Measurements from ENCODE around the gene RHBDL1.

The RHBDL1 gene

DNA sequence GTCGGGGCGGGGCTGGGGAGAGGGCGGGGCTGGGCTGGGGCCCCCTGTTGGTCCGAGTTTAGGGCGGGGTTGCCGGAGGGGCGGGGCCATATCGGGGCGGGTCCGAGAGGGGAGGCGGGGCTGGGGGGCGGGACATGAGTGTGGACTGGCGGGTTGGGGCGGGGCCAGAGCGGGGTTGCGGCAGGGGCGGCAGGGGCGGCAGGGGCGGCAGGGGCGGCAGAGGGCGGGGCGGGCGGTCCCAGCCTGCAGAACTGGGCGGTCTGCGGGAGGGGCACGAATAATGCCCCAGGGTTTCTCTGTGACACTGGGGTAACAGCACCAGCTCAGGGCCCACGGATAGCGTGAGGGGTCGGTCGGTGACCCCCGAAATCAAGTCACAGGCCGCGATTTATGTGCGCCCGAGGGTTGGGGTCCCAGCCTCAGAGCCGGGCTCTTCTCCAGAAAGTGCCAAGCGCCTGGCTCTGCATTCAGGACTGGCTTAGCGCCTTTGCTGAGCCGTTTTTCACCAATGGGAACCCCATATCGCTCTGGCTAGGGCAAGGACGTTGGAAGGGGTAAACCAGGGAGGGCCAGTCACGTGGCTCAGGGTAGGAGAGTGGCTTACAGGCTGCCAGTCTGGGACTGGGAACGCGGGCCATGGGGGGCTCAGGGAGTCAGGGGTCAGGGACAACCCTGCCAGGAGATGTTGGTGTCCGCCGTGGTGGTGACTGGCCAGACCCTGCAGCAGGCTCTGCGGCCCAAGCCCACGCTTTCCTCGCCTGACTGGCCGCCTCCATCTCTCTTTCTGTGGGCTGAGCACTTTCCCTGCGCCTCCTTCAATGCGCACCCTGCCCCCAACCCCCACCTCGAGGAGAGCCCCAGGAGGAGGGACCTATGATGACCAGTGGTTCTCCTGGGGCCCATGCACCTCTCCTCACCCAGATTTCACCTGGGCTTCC lies 38.1 kb upstream of the RHBDL1 start:
- no peak for DNase-seq

GRCh38 chr16:638034-638543 lies 37.4 kb upstream of the RHBDL1 start:
- no peak for DNase-seq

DNA sequence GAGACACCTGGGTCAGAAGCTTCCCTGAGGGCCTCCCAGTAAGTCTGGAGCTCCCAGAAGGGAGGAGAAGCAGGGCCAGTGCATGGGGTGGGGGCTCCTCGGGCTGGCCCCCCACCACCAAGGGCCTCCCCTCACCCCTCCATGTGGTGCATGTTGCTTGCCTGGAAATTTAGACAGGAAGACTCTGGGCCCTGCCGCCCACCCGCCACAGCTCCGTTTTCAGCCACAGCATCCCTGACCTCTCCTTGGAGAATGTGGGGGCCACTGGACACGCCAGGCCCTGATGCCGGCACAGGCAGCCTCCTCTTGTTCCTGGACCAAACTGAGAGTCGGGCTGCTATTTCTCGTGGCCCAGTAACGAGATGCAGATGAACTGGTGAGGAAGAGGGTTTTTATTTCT lies 36.6 kb upstream of the RHBDL1 start:
- no peak for DNase-seq

DNA sequence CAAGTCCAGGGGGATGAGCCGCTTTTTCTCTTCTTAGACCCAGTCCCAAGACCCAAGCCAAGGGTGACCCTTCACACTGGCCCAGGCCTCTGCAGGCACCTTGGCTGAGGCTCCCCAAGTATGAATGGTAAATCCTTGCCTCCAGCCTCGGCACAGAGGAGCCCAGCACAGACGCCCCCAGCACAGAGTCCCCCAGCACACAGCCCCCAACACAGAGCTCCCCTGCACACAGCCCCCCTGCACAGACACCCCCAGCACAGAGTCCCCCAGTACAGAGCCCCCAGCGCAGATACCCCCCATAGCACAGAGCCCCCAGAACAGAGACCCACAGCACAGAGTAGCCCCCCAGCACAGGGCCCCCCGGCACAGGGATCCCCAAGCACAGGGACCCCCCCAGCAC lies 34.9 kb upstream of the RHBDL1 start:
- DNase-seq, result no peak

DNA sequence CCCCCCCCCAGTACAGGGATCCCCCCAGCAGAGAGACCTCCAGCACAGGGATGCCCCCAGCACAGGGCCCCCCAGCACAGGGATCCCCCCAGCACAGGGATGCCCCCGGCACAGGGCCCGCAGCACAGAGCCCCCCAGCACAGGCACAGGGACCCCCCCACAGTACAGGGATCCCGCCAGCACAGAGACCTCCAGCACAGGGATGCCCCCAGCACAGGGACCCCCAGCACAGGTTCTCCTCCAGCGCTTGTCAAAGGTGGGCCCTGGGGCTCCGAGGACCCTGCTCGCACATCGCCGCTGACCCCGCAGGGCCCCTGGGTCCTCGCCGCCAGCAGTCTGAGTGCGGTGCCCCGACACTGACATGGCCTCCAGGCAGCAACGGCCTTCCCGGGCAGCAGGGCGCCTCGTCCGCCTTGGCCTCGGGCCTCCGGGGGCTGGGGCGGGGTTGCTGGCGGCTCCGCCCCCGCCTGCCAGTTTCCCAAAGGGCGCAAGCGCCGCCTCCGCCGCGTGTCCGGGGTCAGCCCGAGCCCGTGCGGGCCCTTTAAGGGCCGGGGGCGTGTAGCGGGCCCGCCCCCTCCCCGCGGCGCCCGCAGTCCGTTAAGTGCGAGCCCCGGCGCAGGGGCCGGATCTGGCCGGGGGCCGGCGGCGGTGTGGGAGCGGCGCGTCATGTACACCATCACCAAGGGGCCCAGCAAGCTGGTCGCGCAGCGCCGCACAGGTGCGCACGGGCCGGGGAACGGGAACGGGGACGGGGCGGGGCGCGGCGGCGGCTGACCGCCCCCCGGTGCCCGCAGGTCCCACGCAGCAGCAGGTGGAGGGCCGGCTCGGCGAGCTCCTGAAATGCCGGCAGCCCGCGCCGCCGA lies 33.9 kb upstream of the RHBDL1 start, which contains the start of gene MCRIP2:
TSS of gene MCRIP2 (plus strand) at position 503 of the 863 bp plus-strand sequence. CDS start at position 667, 164 bp downstream.
- peak; percentile 39 for DNase-seq

DNA sequence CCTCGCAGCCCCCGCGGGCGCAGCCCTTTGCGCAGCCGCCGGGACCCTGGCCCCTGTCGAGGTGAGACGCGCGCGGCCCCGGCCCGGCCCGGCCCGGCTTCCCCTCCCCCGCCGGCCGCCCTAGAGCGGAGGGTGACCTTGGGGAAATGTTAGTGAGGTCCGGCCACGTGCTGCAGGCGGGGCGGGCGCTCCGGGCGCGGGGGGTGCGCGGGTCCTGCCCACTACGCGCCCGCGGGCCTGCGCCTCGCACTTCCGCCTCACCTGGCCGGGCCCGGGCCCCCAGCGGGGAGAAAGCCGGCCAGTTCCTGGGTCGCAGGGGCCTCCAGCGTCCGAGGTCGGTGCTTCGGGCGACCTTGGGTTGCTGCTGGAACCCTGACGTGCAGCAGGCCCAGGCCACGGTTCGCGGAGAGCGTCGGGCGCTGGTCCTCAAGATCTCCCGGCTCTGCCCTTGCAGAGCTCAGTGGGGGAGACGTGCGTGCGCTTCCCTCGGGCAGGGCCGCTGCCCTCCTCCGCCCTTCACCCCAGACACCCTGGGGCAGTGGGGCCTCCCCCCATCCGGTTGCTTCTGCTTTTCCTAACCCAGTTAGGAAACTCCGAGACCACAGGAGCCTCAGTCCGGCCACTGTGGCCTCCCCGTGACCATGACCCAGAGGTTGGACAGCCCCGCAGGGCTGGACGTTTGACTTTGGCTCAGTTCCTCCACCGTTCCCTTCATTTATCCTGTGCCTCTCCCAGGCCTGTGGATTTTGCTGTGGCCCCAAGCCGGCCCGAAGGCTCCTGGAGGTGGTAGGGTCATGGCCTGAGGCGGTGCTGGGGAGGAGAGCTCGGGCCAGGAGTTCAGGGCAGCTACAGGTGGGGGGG lies 33.1 kb upstream of the RHBDL1 start:
- DNase-seq, result no peak

- DNase-seq, result no peak
Observed at GRCh38 chr16:643050-643368, 32.5 kb upstream of the RHBDL1 start.

DNA sequence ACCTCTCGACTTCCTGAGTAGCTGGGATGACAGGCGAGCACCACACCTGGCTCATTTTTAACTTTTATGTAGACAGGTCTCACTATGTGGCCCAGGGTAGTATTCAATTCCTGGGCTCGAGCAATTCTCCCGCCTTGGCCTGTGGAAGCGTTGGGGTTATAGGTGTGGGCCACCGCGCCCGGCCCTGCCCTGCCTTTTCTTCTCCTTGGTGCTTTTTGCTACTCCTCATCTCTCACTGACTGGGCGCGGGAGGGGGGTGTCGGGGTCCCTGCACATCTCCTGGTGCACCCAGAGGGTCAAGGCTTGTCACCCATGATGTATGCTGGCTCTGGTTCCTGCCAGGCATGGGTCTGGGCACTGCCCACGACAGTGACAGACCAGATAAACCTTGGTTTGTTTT lies 30.9 kb upstream of the RHBDL1 start:
- DNase-seq, result no peak

DNA sequence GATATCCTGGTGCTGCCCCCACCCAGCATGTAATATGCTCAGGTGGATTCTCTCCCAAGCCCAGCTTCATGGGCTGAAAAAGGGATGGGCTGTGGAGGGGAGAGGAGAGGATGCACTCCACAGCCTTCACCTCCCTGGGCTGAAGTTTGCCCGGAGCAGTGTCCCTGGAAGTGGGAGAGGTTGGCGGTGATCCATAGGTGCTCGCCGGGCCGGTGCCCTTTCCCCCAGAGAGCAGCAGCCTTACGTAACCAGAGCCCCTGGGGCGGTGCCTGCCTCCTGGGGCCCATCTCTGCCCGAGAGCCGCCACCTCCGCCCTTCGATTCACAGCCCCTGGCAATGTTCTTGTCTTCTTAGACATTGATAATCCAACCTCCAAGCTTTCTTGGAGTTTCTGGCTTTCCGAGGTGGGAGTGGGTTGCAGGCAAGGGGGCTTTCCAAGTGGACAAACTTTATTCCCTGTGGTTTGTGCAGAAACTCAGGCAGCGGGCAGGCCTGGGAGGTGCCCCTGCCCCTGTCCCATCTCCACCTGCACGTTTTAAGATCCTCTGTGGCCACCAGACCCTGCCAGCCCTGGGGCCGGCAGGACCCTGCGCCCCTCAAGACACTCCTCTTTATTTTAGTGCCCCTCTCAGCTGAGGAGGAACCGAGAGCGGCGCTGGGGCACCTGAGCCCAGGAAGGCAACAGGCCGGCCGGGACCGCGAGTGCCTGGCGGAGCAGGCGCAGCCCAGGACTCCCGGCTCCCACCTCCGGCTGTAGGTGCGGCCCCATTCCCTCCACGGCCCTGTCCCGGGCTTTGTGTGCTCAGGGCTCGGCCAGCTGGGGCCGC lies 29.4 kb upstream of the RHBDL1 start:
- no peak for DNase-seq

GRCh38 chr16:646679-647172 lies 28.7 kb upstream of the RHBDL1 start:
- no peak for DNase-seq

GRCh38 chr16:647173-647902 lies 28.1 kb upstream of the RHBDL1 start:
- DNase-seq, result no peak

- DNase-seq, result no peak
Observed at GRCh38 chr16:648071-648780, 27.2 kb upstream of the RHBDL1 start.

DNA sequence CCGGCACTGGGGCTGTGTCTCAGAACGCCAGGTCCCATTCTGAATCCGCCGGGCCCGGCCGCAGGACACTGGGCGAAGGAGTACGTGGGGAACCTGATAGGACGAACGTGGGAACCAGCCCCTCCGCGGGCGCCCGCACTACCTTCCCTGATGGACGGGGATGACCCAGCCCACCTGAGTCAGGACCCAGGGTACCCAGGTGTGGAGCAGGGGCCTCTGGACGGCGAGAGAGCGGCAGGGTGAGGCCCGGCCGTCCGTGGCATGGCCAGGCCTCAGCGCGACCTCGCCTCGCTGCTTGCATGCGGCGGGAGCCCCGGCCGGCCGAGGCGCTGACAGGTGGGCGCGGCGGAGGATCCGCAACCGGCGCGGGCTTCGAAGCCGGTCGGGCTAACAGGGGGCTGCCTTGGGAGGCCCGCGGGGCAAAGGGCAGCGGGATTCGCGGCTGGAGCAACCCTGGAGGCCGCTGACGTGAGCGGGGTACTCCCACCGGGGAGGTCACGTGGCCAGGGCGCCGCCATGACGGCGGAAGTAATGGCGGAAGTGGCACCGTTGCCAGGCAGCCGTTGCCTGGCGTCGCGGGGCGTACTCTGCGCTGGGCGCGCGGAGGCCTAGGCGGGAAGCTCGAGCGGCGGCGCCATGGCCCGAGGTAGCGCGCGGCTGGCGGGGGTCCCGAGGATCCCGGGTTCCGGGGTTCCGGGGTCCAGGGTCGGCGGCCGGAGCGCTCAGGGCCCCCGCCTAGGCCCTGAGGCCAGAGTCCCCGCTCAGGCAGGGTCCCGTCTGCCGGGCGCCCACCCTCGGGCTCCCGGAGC lies 26.5 kb upstream of the RHBDL1 start, which contains the start of gene WDR90:
TSS of gene WDR90 (plus strand) at position 585 of the 809 bp plus-strand sequence. CDS start at position 637, 52 bp downstream.
- peak; percentile 82 for DNase-seq

- DNase-seq, result no peak
Observed at GRCh38 chr16:649631-650030, 25.8 kb upstream of the RHBDL1 start.

DNA sequence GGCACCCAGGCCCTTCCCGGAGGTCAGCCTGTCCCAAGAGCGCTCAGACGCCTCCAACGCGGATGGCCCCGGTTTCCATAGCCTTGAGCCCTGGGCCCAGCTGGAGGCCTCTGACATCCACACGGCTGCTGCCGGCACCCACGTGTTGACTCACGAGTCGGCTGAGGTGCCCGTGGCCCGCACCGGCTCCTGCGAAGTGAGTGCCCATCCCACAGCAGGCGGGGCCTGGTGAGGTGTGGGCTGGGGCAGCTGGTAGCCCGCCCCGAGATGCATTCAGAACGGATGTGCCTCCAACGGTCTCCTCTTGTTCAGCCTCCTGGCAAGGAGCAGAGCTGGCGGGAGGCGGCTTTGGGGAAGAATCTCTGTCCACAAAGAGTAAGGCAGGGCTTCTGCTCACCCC lies 23.6 kb upstream of the RHBDL1 start:
- DNase-seq, result no peak

DNA sequence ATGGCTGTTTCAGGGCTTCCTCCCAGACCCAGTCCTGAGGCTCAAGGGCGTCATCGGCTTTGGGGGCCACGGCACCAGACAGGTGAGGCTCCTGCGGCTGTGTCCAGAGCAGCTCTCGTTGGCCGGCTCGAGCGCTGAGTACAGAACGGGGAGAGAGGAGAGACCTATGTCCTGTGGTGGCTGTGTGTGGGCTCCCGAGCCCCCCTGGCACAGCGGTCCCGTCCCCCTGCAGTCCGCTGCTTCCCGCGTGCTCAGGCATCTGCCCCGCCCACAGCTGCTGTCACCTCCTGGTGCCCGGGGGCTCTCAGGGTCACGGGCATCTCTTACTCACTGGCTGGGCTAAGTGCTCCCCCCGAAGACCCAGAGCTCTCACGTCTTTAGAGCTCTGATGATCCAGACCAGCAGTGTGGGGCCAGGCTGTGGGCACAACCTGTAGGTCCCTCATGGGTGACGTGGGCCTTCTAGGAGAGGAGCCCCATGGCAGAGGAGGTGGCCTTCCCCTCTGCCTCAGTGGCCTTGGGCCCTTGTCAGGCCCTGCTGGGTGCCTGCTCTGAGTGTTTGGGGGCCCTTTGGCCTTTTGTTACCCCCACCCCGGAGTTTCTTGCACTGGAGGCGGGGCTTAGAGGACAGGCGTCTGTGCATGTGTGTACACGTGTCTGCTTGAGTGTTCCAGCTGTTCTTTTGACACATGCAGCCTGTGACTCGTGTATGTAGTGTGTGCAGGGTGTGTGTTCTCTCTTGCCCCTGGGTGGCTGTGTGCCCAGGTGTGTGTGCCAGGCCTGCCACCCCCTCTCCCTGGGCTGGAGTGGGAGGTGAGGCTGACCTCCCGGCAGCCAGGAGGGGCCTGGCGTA lies 22.8 kb upstream of the RHBDL1 start:
- DNase-seq, result no peak

GRCh38 chr16:654034-654433 lies 21.4 kb upstream of the RHBDL1 start:
- no peak for DNase-seq

- no peak for DNase-seq
Observed at GRCh38 chr16:657487-657886, 18.0 kb upstream of the RHBDL1 start.
